HCT116 (cell line): Measurements from ENCODE around the gene PPP2R5C. TPM values are rescaled to one million over a fixed set of nuclear protein-coding genes. Genes with fewer than 3 reads are reported as not detected.

Source experiments
- ATAC-seq: fragments of 200-7000 bp; cut with Tn5 transposase; 2 replicates; pipeline ENCODE4 v1.9.1; 2020; ENCODE audit warnings: mild to moderate bottlenecking, moderate library complexity
- BruUV-seq: library from RNA; stranded (reverse); fragments of 400-500 nt; replicated peaks from 2 replicates; lab custom pipeline; 2021; lab: Mats Ljungman, UMichigan
- CTCF ChIA-PET: fragments of 300-600 bp; sonication (Branson Sonifier 250); formaldehyde crosslinking; loops from one replicate; lab custom pipeline; 2021; ENCODE audit warnings: antibody characterized with exemption; lab: Charles Lee
- POLR2A ChIA-PET: fragments of 300-600, 350-600 bp; sonication (Branson Sonifier 250); formaldehyde crosslinking; loops from one replicate; lab custom pipeline; 2021; ENCODE audit warnings: antibody characterized with exemption; lab: Charles Lee
- RAD21 ChIA-PET, 2 experiments: fragments of 300-600 bp; sonication (Branson Sonifier 250); formaldehyde crosslinking; loops; one replicate each; lab custom pipeline; 2023; ENCODE audit warnings: low total read pairs in 2 of 2; ENCODE audit not compliant: uncharacterized antibody in 2 of 2, unreplicated experiment in 2 of 2, low non-redundant PET in 1 of 2; lab: Charles Lee
- DNase-seq: peaks from one replicate; pipeline ENCODE4 v3.0.0-alpha.2; 2010; ENCODE audit warnings: low read depth, low spot score
- H2AFZ ChIP-seq: fragments of 200-600 bp; shearing (Covaris generic), sonication (generic); 2 replicates; pipeline ENCODE4 v1.6.1; 2017; ENCODE audit warnings: low read depth, mixed run types, mixed read lengths, antibody characterized with exemption, low read length; ENCODE audit not compliant: poor library complexity, severe bottlenecking
- H3K27ac ChIP-seq: 2 replicates; pipeline ENCODE4 v1.5.1; 2012; ENCODE audit warnings: low read depth, low read length
- H3K27me3 ChIP-seq: fragments of 200-600 bp; sonication (generic); 2 replicates; pipeline ENCODE4 v1.6.1; 2016; ENCODE audit warnings: mixed run types, low read length, mixed read lengths; ENCODE audit not compliant: insufficient read depth
- H3K36me3 ChIP-seq, 2 experiments: fragments of 200-500 bp in 1 of 2; fragments of 200-600 bp in 1 of 2; sonication (Bioruptor generic) in 1 of 2; sonication (generic) in 1 of 2; 2 replicates each; pipeline versions ENCODE4 v1.5.1 to v1.6.1; 2014 to 2016; ENCODE audit warnings: low read length in 2 of 2, inconsistent platforms in 1 of 2, mixed read lengths in 1 of 2, mixed run types in 1 of 2; ENCODE audit not compliant: insufficient read depth in 2 of 2, control insufficient read depth in 1 of 2
- H3K4me1 ChIP-seq, 2 experiments: fragments of 200-600 bp in 1 of 2; sonication (generic) in 1 of 2; 2 replicates each; pipeline versions ENCODE4 v1.5.1 to v1.6.1; 2012 to 2017; ENCODE audit warnings: low read length in 2 of 2, inconsistent platforms in 1 of 2, mild to moderate bottlenecking in 1 of 2, mixed read lengths in 1 of 2, mixed run types in 1 of 2, moderate library complexity in 1 of 2; ENCODE audit not compliant: insufficient read depth in 2 of 2, control insufficient read depth in 1 of 2
- H3K4me2 ChIP-seq: fragments of 200-600 bp; sonication (generic); 2 replicates; pipeline ENCODE4 v1.6.1; 2017; ENCODE audit warnings: mixed run types, low read length, mixed read lengths
- H3K4me3 ChIP-seq, 2 experiments: fragments of 200-600 bp in 1 of 2; sonication (generic) in 1 of 2; replicated peaks in 1 of 2; 2 replicates each; pipeline ENCODE4 v1.5.1; 2011 to 2016; ENCODE audit warnings: low read length in 2 of 2, control low read depth in 1 of 2, low read depth in 1 of 2, mild to moderate bottlenecking in 1 of 2, mixed read lengths in 1 of 2, mixed run types in 1 of 2
- H3K79me2 ChIP-seq: fragments of 200-600 bp; sonication (generic); 2 replicates; pipeline ENCODE4 v1.6.1; 2017; ENCODE audit warnings: mild to moderate bottlenecking, mixed run types, low read length, moderate library complexity, mixed read lengths; ENCODE audit not compliant: insufficient read depth
- H3K9ac ChIP-seq: fragments of 200-600 bp; sonication (generic); 2 replicates; pipeline ENCODE4 v1.6.1; 2016; ENCODE audit warnings: low read length, mixed read lengths
- H3K9me2 ChIP-seq: fragments of 200-600 bp; sonication (generic), shearing (Covaris generic); 2 replicates; pipeline ENCODE4 v1.6.1; 2017; ENCODE audit warnings: mixed run types, mild to moderate bottlenecking, moderate library complexity; ENCODE audit not compliant: insufficient read depth
- H3K9me3 ChIP-seq, 2 experiments: fragments of 200-500 bp in 1 of 2; fragments of 200-600 bp in 1 of 2; sonication (Bioruptor generic) in 1 of 2; sonication (generic) in 1 of 2; 2 replicates each; pipeline ENCODE4 v1.6.1; 2014 to 2017; ENCODE audit warnings: low read length in 2 of 2, mixed read lengths in 2 of 2, inconsistent platforms in 1 of 2, low read depth in 1 of 2, mild to moderate bottlenecking in 1 of 2, mixed run types in 1 of 2, moderate library complexity in 1 of 2; ENCODE audit not compliant: control insufficient read depth in 1 of 2, insufficient read depth in 1 of 2
- H4K20me1 ChIP-seq: fragments of 200-600 bp; sonication (generic), shearing (Covaris generic); 2 replicates; pipeline ENCODE4 v1.6.1; 2017; ENCODE audit warnings: mixed run types, mild to moderate bottlenecking, moderate library complexity; ENCODE audit not compliant: insufficient read depth
- CEBPB ChIP-seq: IDR thresholded peaks from 2 replicates; pipeline ENCODE4 v1.6.1; 2012; ENCODE audit warnings: low read depth
- EGR1 ChIP-seq: IDR thresholded peaks from 2 replicates; pipeline ENCODE4 v1.6.1; 2012; ENCODE audit warnings: low read depth
- EZH2 ChIP-seq: fragments of 200-600 bp; sonication (generic); IDR thresholded peaks from 2 replicates; pipeline ENCODE4 v1.6.1; 2017; ENCODE audit warnings: antibody characterized with exemption, mixed run types
- FOSL1 ChIP-seq: IDR thresholded peaks from 2 replicates; pipeline ENCODE4 v1.6.1; 2012; ENCODE audit warnings: low read depth
- JUND ChIP-seq: IDR thresholded peaks from 2 replicates; pipeline ENCODE4 v1.6.1; 2012
- POLR2A ChIP-seq: IDR thresholded peaks from 2 replicates; pipeline ENCODE4 v1.7.0; 2011; ENCODE audit warnings: borderline replicate concordance; ENCODE audit not compliant: insufficient read depth, insufficient read length; ENCODE audit errors: extremely low read depth
- RAD21 ChIP-seq: IDR thresholded peaks from 2 replicates; pipeline ENCODE4 v1.6.1; 2012; ENCODE audit warnings: low read depth, mild to moderate bottlenecking
- SIN3A ChIP-seq: IDR thresholded peaks from 2 replicates; pipeline ENCODE4 v1.6.1; 2012; ENCODE audit warnings: low read depth
- SRF ChIP-seq: IDR thresholded peaks from 2 replicates; pipeline ENCODE4 v1.6.1; 2012; ENCODE audit warnings: low read depth
- YY1 ChIP-seq: IDR thresholded peaks from 2 replicates; pipeline ENCODE4 v1.6.1; 2011; ENCODE audit warnings: low read length, low read depth, moderate library complexity, mild to moderate bottlenecking; ENCODE audit not compliant: insufficient replicate concordance; ENCODE audit errors: extremely low read depth
- ZFX ChIP-seq: fragments of 450-650 bp; IDR thresholded peaks from 2 replicates; pipeline ENCODE4 v1.6.1; 2017
- ZNF274 ChIP-seq: fragments of 200-500 bp; sonication (Bioruptor generic); IDR thresholded peaks from 2 replicates; pipeline ENCODE4 v1.6.1; 2014; ENCODE audit warnings: mild to moderate bottlenecking, low read depth, low read length, inconsistent platforms
- intact Hi-C: fragments of 100-400 bp; cut with micrococcal nuclease; formaldehyde crosslinking; loops from 2 replicates; pipeline ENCODE4 v1.10.0; 2022
- total RNA-seq: library from RNA; stranded (reverse); gene quantifications from one replicate; pipeline ENCODE4 v1.2.1, GENCODE V29; 2021; ENCODE audit not compliant: unreplicated experiment
- TF ChIP-seq, protein P1 (sequence below): IDR thresholded peaks from 2 replicates; pipeline ENCODE4 v1.6.1; 2012; ENCODE audit warnings: low read depth
- TF ChIP-seq, protein P2 (sequence below): IDR thresholded peaks from 2 replicates; pipeline ENCODE4 v1.6.1; 2011; ENCODE audit warnings: mild to moderate bottlenecking, low read length, moderate library complexity; ENCODE audit not compliant: insufficient replicate concordance; ENCODE audit errors: extremely low read depth
- TF ChIP-seq, protein P3 (sequence below), 3 experiments: fragments of 200-600 bp in 1 of 3; sonication (generic) in 1 of 3; IDR thresholded peaks in 2 of 3; conservative IDR thresholded peaks in 1 of 3; 2 replicates each; pipeline ENCODE4 v1.5.1; 2012 to 2017; ENCODE audit warnings: low read depth in 2 of 3, low read length in 2 of 3, antibody characterized with exemption in 1 of 3, borderline replicate concordance in 1 of 3, control low read depth in 1 of 3, mild to moderate bottlenecking in 1 of 3, mixed read lengths in 1 of 3, mixed run types in 1 of 3, moderate library complexity in 1 of 3; ENCODE audit not compliant: insufficient read depth in 1 of 3
- TF ChIP-seq, protein P4 (sequence below): IDR thresholded peaks from 2 replicates; pipeline ENCODE4 v1.6.1; 2012
- TF ChIP-seq, protein P5 (sequence below): IDR thresholded peaks from 2 replicates; pipeline ENCODE4 v1.6.1; 2012

Gene PPP2R5C
- total RNA-seq, 1 experiment from 2014 or later = 117 TPM

DNA sequence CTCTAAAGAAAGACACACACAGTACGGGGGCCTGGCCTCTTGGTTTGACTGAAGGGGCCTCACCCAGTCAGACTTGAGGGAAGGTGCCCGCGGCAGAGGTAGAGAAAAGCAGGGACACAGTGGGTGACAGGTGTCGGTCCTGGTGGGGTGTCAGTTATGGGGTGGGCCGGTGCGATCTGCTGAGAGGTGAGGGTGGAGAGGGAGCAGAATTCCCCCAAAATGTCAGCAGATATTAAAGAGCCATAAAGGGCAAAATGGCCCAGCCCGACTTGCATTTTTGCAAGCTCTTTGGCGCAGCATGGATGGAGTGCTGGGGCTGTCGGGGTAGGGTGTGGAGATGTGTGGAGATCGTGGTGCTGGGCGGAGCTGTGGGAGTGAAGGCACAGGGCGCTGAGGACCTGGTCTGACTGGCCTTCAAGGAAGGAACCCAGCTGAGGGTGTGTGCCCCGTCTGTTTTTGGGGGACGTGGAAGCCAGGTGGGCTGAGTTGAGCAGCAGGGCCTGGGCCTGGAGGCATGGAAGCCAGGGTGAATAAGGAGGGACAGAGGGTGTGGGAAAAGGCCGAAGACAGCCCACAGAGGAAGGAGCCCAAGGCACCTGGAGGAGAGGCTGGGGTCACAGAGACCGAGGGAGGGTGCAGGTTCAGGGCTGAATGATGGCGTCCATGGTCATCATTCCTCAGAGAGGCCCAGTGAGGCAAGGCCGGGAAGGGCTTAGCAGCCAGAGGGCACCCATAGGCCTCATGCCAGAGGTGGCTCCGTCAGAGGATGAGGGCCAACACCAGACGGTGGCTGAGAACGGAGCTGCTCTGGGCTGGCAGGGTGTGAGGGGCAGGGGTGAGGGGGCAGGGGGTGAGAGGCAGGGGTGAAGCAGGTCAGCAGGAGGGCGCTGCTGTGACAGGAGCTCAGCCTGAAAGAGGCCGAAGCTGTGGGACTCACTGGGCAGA lies 154.6 kb downstream of the PPP2R5C start:
- Histone ChIP-seq H3K36me3 (peaks cover 0 to 8% of the 10 kb centered on the region in 2 experiments; a peak in 2 of 4 replicates), H3K4me3 (no peak overlapping the region), H3K9me2 (no peaks in the 10 kb centered on the region), H2AFZ (no peak overlapping the region), H3K4me2 (no peak overlapping the region), H3K27ac (no peak overlapping the region), H3K9ac (no peak overlapping the region), H4K20me1 (no peaks in the 10 kb centered on the region), H3K4me1 (no peaks in the 10 kb centered on the region), H3K79me2 (no peaks in the 10 kb centered on the region), H3K27me3 (no peaks in the 10 kb centered on the region), H3K9me3 (no peaks in the 10 kb centered on the region)
- CTCF ChIA-PET = no interaction called here
- DNase-seq = no peak
- intact Hi-C loops = no loop called here
- no peak for ATAC-seq
- RAD21 ChIA-PET = no interaction called here
- POLR2A ChIA-PET = no interaction called here
- no TSS peak for BruUV-seq
- TF ChIP-seq EZH2 (no peak), YY1 (no peak), CEBPB (no peak), POLR2A (no peak), ZFX (no peak), ZNF274 (no peak), RAD21 (no peak), SRF (no peak), FOSL1 (no peak), SIN3A (no peak), JUND (no peak), EGR1 (no peak)
- TF ChIP-seq, protein P1, sequence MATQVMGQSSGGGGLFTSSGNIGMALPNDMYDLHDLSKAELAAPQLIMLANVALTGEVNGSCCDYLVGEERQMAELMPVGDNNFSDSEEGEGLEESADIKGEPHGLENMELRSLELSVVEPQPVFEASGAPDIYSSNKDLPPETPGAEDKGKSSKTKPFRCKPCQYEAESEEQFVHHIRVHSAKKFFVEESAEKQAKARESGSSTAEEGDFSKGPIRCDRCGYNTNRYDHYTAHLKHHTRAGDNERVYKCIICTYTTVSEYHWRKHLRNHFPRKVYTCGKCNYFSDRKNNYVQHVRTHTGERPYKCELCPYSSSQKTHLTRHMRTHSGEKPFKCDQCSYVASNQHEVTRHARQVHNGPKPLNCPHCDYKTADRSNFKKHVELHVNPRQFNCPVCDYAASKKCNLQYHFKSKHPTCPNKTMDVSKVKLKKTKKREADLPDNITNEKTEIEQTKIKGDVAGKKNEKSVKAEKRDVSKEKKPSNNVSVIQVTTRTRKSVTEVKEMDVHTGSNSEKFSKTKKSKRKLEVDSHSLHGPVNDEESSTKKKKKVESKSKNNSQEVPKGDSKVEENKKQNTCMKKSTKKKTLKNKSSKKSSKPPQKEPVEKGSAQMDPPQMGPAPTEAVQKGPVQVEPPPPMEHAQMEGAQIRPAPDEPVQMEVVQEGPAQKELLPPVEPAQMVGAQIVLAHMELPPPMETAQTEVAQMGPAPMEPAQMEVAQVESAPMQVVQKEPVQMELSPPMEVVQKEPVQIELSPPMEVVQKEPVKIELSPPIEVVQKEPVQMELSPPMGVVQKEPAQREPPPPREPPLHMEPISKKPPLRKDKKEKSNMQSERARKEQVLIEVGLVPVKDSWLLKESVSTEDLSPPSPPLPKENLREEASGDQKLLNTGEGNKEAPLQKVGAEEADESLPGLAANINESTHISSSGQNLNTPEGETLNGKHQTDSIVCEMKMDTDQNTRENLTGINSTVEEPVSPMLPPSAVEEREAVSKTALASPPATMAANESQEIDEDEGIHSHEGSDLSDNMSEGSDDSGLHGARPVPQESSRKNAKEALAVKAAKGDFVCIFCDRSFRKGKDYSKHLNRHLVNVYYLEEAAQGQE = no peak
- TF ChIP-seq, protein P2, sequence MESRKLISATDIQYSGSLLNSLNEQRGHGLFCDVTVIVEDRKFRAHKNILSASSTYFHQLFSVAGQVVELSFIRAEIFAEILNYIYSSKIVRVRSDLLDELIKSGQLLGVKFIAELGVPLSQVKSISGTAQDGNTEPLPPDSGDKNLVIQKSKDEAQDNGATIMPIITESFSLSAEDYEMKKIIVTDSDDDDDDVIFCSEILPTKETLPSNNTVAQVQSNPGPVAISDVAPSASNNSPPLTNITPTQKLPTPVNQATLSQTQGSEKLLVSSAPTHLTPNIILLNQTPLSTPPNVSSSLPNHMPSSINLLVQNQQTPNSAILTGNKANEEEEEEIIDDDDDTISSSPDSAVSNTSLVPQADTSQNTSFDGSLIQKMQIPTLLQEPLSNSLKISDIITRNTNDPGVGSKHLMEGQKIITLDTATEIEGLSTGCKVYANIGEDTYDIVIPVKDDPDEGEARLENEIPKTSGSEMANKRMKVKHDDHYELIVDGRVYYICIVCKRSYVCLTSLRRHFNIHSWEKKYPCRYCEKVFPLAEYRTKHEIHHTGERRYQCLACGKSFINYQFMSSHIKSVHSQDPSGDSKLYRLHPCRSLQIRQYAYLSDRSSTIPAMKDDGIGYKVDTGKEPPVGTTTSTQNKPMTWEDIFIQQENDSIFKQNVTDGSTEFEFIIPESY = no peak
- TF ChIP-seq, protein P3, sequence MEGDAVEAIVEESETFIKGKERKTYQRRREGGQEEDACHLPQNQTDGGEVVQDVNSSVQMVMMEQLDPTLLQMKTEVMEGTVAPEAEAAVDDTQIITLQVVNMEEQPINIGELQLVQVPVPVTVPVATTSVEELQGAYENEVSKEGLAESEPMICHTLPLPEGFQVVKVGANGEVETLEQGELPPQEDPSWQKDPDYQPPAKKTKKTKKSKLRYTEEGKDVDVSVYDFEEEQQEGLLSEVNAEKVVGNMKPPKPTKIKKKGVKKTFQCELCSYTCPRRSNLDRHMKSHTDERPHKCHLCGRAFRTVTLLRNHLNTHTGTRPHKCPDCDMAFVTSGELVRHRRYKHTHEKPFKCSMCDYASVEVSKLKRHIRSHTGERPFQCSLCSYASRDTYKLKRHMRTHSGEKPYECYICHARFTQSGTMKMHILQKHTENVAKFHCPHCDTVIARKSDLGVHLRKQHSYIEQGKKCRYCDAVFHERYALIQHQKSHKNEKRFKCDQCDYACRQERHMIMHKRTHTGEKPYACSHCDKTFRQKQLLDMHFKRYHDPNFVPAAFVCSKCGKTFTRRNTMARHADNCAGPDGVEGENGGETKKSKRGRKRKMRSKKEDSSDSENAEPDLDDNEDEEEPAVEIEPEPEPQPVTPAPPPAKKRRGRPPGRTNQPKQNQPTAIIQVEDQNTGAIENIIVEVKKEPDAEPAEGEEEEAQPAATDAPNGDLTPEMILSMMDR (IDR thresholded peaks at IDR 0.05 in 2 of 3, conservative IDR thresholded peaks at IDR 0.05 in 1 of 3; ENCODE audit: borderline replicate concordance in 1 of 3, insufficient read depth in 1 of 3, low read depth in 2 of 3, low read length in 2 of 3) = no peak
- TF ChIP-seq, protein P4, sequence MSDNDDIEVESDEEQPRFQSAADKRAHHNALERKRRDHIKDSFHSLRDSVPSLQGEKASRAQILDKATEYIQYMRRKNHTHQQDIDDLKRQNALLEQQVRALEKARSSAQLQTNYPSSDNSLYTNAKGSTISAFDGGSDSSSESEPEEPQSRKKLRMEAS = no peak
- TF ChIP-seq, protein P5, sequence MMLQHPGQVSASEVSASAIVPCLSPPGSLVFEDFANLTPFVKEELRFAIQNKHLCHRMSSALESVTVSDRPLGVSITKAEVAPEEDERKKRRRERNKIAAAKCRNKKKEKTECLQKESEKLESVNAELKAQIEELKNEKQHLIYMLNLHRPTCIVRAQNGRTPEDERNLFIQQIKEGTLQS = no peak
